GM19455 (cell line): Measurements from ENCODE around the gene TST.

Experiments
- ATAC-seq: cut with Tn5 transposase; IDR thresholded peaks from one replicate; pipeline ENCODE4 v1.9.1; 2021; ENCODE audit not compliant: unreplicated experiment

TST gene

GRCh38 chr22:37032535-37033460 lies 13.6 kb upstream of the TST start:
- ATAC-seq = no peak

- no peak for ATAC-seq
Observed at GRCh38 chr22:37032134-37032534, 12.9 kb upstream of the TST start.

GRCh38 chr22:37030560-37031281 lies 11.5 kb upstream of the TST start:
- ATAC-seq = no peak

- ATAC-seq = no peak
Observed at GRCh38 chr22:37028692-37029674, 9.7 kb upstream of the TST start.

GRCh38 chr22:37027556-37027955 lies 8.3 kb upstream of the TST start:
- ATAC-seq = no peak

GRCh38 chr22:37026325-37026724 lies 7.1 kb upstream of the TST start:
- ATAC-seq = no peak

- no peak for ATAC-seq
Observed at GRCh38 chr22:37025500-37026070, 6.3 kb upstream of the TST start.

- ATAC-seq = no peak
Observed at GRCh38 chr22:37024339-37025157, 5.3 kb upstream of the TST start.

GRCh38 chr22:37023743-37024338 lies 4.6 kb upstream of the TST start:
- no peak for ATAC-seq

GRCh38 chr22:37022483-37023337 lies 3.5 kb upstream of the TST start:
- no peak for ATAC-seq

GRCh38 chr22:37021710-37022482 lies 2.6 kb upstream of the TST start:
- ATAC-seq = no peak

DNA sequence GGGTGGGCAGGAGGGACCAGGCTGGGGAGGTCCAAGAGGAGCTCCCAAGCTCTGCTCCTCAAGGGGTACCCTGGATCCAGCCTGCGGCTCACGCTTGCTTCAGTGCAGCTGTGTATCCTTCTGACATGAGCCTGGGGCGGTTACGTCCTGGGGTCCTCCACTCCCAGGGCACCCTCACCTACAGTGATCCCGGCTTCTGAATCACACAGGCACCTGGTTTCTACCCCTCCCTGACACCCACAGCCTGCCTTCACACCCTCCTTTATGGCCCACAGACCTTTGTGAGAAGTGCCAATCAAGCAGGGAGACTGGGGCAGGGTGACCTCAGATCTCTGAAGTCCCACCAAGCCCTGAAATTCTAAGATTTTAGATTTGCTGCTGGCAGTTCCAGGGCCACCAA lies 1.8 kb upstream of the TST start:
- ATAC-seq = no peak

DNA sequence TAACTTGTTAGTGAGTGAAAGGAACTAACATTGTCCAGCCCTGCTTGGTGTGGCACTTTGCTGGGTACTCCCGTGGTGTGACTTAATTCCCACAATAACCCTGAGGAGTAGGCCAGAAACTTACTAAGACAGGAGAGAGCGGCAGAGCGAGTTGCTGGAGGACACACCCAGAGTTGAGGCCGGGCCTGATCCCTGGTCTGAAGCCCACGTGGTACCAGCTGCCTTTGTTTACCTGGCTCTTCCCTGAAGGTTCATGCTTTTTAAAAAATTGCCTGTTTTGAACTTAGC lies 889 bp upstream of the TST start:
- ATAC-seq = no peak

GRCh38 chr22:37018815-37019308 lies 385 bp downstream of the TST start:
- peak; percentile 32 for ATAC-seq

DNA sequence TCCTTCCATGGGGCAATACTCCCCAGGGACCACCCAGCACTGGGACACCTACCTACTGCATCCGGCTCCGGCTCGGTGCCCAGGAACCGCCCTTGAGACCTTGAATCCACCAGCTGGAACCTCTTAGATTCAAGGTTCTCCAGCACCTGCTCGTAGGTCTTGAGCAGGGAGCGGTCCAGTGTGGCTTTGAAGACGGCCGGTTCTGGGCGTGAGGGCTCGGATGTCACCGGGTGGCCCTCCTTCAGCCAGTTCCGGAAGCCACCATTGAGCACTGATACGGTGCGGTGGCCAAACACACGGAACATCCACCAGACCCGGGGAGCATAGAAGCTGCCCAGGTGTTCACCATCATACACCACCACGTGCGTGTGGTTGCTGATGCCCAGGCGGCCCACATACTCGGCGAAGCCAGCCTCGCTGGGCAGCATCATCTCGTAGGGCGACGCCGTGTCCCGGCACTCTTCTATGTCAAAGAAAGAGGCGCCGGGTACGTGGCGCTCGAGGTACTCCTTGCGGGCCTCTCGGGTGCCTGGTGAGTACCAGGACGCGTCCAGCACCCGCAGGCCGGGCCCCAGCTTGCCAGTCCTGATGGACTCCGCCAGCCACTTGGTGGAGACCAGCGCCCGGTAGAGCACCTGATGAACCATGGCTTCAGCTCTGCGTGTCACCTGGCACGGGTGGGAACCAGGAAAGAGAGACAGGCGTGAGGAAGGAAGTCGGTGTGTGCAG lies 997 bp downstream of the TST start:
- ATAC-seq = no peak

DNA sequence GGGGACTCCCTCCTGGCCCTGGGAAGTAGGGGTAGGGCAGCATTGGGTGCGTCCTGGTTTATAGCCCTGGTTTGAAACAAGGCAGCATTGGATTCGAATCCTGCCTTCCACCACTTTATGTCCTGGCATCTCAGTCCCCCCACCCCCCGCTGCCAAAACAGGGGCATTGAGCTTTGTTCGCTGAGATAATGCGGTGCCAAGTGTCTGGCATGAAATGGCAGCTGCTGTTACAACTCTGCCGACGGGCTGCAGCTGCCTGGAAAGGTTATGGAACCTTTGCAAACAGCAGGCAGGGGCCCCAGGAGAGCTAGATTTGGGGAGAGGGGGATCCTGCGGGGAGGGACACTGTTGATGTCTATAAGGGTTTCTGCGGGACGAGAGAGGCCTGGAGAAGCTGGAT lies 1.9 kb downstream of the TST start:
- ATAC-seq = no peak
